Large intestine (tissue), 3 donors: ENCODE results near the gene AUTS2. TPM values are rescaled to one million over a fixed set of nuclear protein-coding genes. Genes with fewer than 3 reads are reported as not detected.

ENCODE experiments used
- DNase-seq, 2 donors: peaks; one replicate each; pipeline versions ENCODE4 v3.0.0 to v3.0.0-alpha.2; 2013
- H3K27ac ChIP-seq: one replicate; pipeline ENCODE4 v1.5.1; 2013; ENCODE audit warnings: low read length
- H3K27me3 ChIP-seq: 2 replicates; pipeline ENCODE4 v1.6.1; 2013; ENCODE audit warnings: low read length; ENCODE audit not compliant: control insufficient read depth, insufficient read depth
- H3K36me3 ChIP-seq: 2 replicates; pipeline ENCODE4 v1.6.1; 2013; ENCODE audit warnings: low read length; ENCODE audit not compliant: control insufficient read depth, insufficient read depth
- H3K4me1 ChIP-seq: one replicate; pipeline ENCODE4 v1.6.1; 2013; ENCODE audit warnings: low read length; ENCODE audit not compliant: control insufficient read depth, insufficient read depth
- H3K4me3 ChIP-seq: one replicate; pipeline ENCODE4 v1.5.1; 2013; ENCODE audit warnings: low read length
- H3K9me3 ChIP-seq: one replicate; pipeline ENCODE4 v1.6.1; 2013; ENCODE audit warnings: mild to moderate bottlenecking, low read depth, low read length, moderate library complexity; ENCODE audit not compliant: control insufficient read depth
- WGBS: methylation state at CpG from one replicate; pipeline ENCODE4 v1.1.5; 2013; ENCODE audit warnings: low lambda C conversion rate; ENCODE audit not compliant: insufficient coverage; 5-methylcytosine and 5-hydroxymethylcytosine counted together
- polyA plus RNA-seq: library from polyadenylated mRNA; unstranded; fragments of 120-200 nt; gene quantifications from one replicate; pipeline ENCODE4 v1.2.1, GENCODE V29; 2013

Gene AUTS2
- polyA plus RNA-seq, 1 donor, result 51.3 TPM

- Histone ChIP-seq H3K36me3 (no peaks in the 10 kb centered on the region), H3K27ac (no peak overlapping the region), H3K4me3 (no peak overlapping the region), H3K27me3 (no peaks in the 10 kb centered on the region), H3K4me1 (no peaks in the 10 kb centered on the region), H3K9me3 (no peaks in the 10 kb centered on the region)
- no CpG with 5 or more reads among the region's 2 CpGs for WGBS
- no peak for DNase-seq
Observed at GRCh38 chr7:70241536-70242175, 643.4 kb downstream of the AUTS2 start.

DNA sequence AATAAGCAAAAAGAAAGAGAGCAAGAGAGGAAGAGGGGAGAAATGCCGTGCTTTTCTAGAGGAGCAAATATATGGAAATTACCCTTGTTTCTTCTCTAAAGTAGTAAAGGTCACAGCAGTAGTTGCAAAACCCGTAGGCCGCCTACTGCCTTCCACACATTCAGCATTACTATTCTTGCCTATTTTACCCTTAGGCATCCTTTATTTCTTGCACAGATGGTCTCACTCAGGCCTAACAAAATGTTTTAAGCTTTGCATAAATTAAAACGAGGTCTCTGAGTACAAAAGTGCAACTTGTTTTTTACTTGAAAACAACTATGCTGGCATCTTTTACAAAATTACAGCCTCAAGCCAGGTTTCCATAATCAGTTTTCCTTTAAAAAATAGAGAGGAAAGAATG lies 644.6 kb downstream of the AUTS2 start:
- Histone ChIP-seq H3K27me3 (no peaks in the 10 kb centered on the region), H3K27ac (no peak overlapping the region), H3K36me3 (no peaks in the 10 kb centered on the region), H3K9me3 (no peaks in the 10 kb centered on the region), H3K4me1 (no peaks in the 10 kb centered on the region), H3K4me3 (no peak overlapping the region)
- no CpG with 5 or more reads among the region's 4 CpGs for WGBS
- no peak for DNase-seq

GRCh38 chr7:70243443-70243842 lies 645.2 kb downstream of the AUTS2 start:
- no peak overlapping the region for H3K27ac ChIP-seq
- H3K4me3 ChIP-seq, result no peak overlapping the region
- no peaks in the 10 kb centered on the region for H3K27me3 ChIP-seq
- DNase-seq, result no peak
- H3K36me3 ChIP-seq, result no peaks in the 10 kb centered on the region
- no peaks in the 10 kb centered on the region for H3K4me1 ChIP-seq
- no CpG with 5 or more reads among the region's 2 CpGs for WGBS
- no peaks in the 10 kb centered on the region for H3K9me3 ChIP-seq

DNA sequence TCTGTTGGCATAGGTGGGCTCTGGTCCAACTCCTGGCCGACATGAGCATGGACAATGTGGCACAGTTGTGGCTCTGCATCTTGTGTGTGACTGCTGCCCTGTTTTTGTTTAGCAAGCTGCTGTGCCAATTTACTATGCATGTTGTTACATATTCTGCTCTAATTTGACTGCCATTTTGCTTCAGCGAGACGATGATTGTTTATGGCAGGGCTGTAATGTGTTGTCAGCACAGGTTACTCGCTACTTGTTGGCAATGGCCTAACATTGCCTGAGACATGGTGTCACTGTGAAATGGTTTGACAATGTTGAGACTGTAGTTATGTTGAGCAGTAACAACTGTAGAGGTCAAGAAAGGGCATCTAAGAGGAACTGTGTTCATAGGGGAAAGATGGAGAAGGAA lies 659.6 kb downstream of the AUTS2 start:
- Histone ChIP-seq H3K9me3 (no peaks in the 10 kb centered on the region), H3K4me1 (no peaks in the 10 kb centered on the region), H3K27me3 (no peaks in the 10 kb centered on the region), H3K36me3 (no peaks in the 10 kb centered on the region), H3K27ac (no peak overlapping the region), H3K4me3 (no peak overlapping the region)
- no CpG with 5 or more reads among the region's 4 CpGs for WGBS
- DNase-seq, result no peak

DNA sequence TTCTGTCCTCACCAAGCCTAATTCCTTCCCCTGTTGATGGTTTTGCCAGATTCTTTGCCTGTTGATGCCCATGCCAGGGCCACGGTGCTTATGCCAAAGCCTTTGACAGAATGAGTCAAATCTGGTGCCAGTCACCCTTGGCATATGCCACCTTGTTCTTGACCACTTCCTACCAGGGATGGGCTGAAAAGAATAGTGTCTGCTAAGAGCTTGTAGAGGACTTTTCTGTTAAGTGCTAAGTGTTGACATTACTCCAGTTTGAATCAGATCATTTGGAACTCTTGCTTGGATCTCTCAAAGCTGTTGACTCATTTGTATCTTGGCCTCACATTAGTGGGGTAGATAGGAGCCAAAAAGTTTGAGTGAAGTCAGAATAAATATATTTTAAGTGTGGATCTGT lies 661.2 kb downstream of the AUTS2 start:
- H3K27me3 ChIP-seq, result no peaks in the 10 kb centered on the region
- H3K9me3 ChIP-seq, result no peaks in the 10 kb centered on the region
- H3K4me3 ChIP-seq, result no peak overlapping the region
- H3K36me3 ChIP-seq, result no peaks in the 10 kb centered on the region
- H3K4me1 ChIP-seq, result no peaks in the 10 kb centered on the region
- H3K27ac ChIP-seq, result no peak overlapping the region
- no peak for DNase-seq
- WGBS, result no CpG with 5 or more reads among the region's 1 CpG

DNA sequence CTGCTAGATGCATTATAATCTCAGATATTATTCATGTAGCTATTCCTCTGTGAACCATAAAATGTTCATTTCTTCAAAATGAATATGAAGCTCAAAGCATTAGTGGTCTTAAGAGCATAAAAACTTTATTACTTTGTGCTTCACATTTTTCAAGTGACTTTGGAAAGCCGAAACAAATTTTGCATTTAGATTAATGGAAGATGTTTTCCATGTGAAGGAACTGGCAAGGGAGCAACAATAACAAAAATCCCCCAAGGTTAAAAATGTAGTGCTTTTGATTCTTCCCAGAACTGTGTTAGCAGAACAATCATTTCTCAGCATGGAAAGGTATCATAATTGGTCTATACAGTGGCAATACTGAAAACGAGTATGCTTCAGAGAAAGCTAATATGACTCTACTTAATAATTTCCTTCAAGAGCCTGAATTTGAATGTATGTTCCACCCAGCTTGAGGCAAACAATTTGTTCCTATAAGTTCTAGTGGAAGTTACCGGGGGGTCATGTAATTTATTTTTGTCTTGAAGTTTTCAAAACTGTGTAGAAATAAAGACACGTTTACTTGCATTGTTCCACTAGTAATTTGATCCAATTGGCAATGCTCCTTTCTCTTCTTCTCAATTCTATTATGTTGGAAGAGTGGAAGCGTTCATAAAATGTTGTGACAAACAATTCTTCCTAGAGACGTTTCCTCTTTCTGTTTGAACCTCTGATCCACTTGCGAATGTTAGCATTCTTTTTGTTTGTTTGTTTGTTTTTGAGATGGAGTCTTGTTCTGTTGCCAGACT lies 665.4 kb downstream of the AUTS2 start:
- 92% methylated on average over 2 of the region's 7 CpGs for WGBS

GRCh38 chr7:70266186-70266585 lies 667.9 kb downstream of the AUTS2 start:
- Histone ChIP-seq H3K36me3 (no peaks in the 10 kb centered on the region), H3K27ac (no peak overlapping the region), H3K9me3 (no peaks in the 10 kb centered on the region), H3K27me3 (no peaks in the 10 kb centered on the region), H3K4me1 (no peaks in the 10 kb centered on the region), H3K4me3 (no peak overlapping the region)
- WGBS, result 100% methylated on average over 1 of the region's 2 CpGs
- DNase-seq, result no peak

More for the DNA sequence above, 665.4 kb downstream of the AUTS2 start:
- Histone ChIP-seq H3K27me3 (no peaks in the 10 kb centered on the region), H3K4me3 (no peak overlapping the region), H3K4me1 (no peaks in the 10 kb centered on the region), H3K9me3 (no peaks in the 10 kb centered on the region), H3K27ac (no peak overlapping the region), H3K36me3 (no peaks in the 10 kb centered on the region)
- DNase-seq, result no peak

- peak; percentile 4 to 11 for DNase-seq
- no CpG with 5 or more reads among the region's 5 CpGs for WGBS
- H3K4me3 ChIP-seq, result no peak overlapping the region
- H3K9me3 ChIP-seq, result no peaks in the 10 kb centered on the region
- H3K27me3 ChIP-seq, result no peaks in the 10 kb centered on the region
- no peak overlapping the region for H3K27ac ChIP-seq
- H3K4me1 ChIP-seq, result no peaks in the 10 kb centered on the region
- H3K36me3 ChIP-seq, result no peaks in the 10 kb centered on the region
Observed at GRCh38 chr7:70267381-70268120, 669.3 kb downstream of the AUTS2 start.

- Histone ChIP-seq H3K4me3 (no peak overlapping the region), H3K27ac (no peak overlapping the region), H3K9me3 (no peaks in the 10 kb centered on the region), H3K36me3 (no peaks in the 10 kb centered on the region), H3K27me3 (no peaks in the 10 kb centered on the region), H3K4me1 (no peaks in the 10 kb centered on the region)
- peak in 1 of 2 donors; percentile 18 for DNase-seq
- 14% methylated on average over 1 of the region's 2 CpGs for WGBS
Observed at GRCh38 chr7:70268179-70268578, 669.9 kb downstream of the AUTS2 start.

- Histone ChIP-seq H3K4me1 (no peaks in the 10 kb centered on the region), H3K36me3 (no peaks in the 10 kb centered on the region), H3K4me3 (no peak overlapping the region), H3K9me3 (no peaks in the 10 kb centered on the region), H3K27ac (no peak overlapping the region), H3K27me3 (no peaks in the 10 kb centered on the region)
- no peak for DNase-seq
- 100% methylated on average over 1 of the region's 1 CpG for WGBS
Observed at GRCh38 chr7:70270149-70270548, 671.9 kb downstream of the AUTS2 start.
